ENCODE results near the gene MFSD2B. TPM values are rescaled to one million over a fixed set of nuclear protein-coding genes. Genes with fewer than 3 reads are reported as not detected.
A peak's percentile ranks its signal among the peaks of the same experiment; 100 is the strongest.
"Not testable (repeated sequence)": the region's sequence is repeated elsewhere in the genome, so short reads cannot be mapped to it uniquely, and the experiment has no call there.

MFSD2B gene
- total RNA-seq, 1 donor from 2014 or later, result 0.67 TPM

GRCh38 chr2:24016853-24017703 lies 7.2 kb downstream of the MFSD2B start:
- ATAC-seq (no peak), DNase-seq (ENCODE audit: low spot score) (no peak)
- intact Hi-C loops (cut with DNase I), result no loop called here

- ATAC-seq, result no peak
- intact Hi-C loops (cut with DNase I), result no loop called here
- DNase-seq (ENCODE audit: low spot score), result no peak
Measured at GRCh38 chr2:24017711-24018110, 7.8 kb downstream of the MFSD2B start.

GRCh38 chr2:24018241-24018640 lies 8.4 kb downstream of the MFSD2B start:
- ATAC-seq (no peak), DNase-seq (ENCODE audit: low spot score) (no peak)
- intact Hi-C loops (cut with DNase I), result no loop called here

- DNase-seq (ENCODE audit: low spot score), result no peak
- intact Hi-C loops (cut with DNase I), result no loop called here
- ATAC-seq, result no peak
Measured at GRCh38 chr2:24019729-24020128, 9.8 kb downstream of the MFSD2B start.

GRCh38 chr2:24020244-24020643 lies 10.4 kb downstream of the MFSD2B start:
- intact Hi-C loops (cut with DNase I), result no loop called here
- no peak for ATAC-seq
- DNase-seq (ENCODE audit: low spot score), result no peak

- no peak for DNase-seq (ENCODE audit: low spot score)
- peak; percentile 6 for ATAC-seq
- intact Hi-C loops (cut with DNase I), result no loop called here
Measured at GRCh38 chr2:24021122-24021998, 11.5 kb downstream of the MFSD2B start.

- ATAC-seq (no peak), DNase-seq (ENCODE audit: low spot score) (no peak)
- intact Hi-C loops (cut with DNase I), result no loop called here
Measured at GRCh38 chr2:24022324-24022974, 12.6 kb downstream of the MFSD2B start.

- intact Hi-C loops (cut with DNase I), result no loop called here
- ATAC-seq (no peak), DNase-seq (ENCODE audit: low spot score) (no peak)
Measured at GRCh38 chr2:24022975-24023575, 13.2 kb downstream of the MFSD2B start.

GRCh38 chr2:24024018-24024417 lies 14.1 kb downstream of the MFSD2B start:
- no peak for DNase-seq (ENCODE audit: low spot score)
- intact Hi-C loops (cut with DNase I), result no loop called here
- ATAC-seq, result peak; percentile 45

GRCh38 chr2:24024996-24025663 lies 15.2 kb downstream of the MFSD2B start:
- no peak for DNase-seq (ENCODE audit: low spot score)
- ATAC-seq, result no peak
- intact Hi-C loops (cut with DNase I), result no loop called here

GRCh38 chr2:24026233-24026632 lies 16.3 kb downstream of the MFSD2B start:
- intact Hi-C loops (cut with DNase I), result no loop called here
- ATAC-seq, result no peak
- no peak for DNase-seq (ENCODE audit: low spot score)

GRCh38 chr2:24038786-24039499 lies 29.1 kb downstream of the MFSD2B start:
- intact Hi-C loops (cut with DNase I), result no loop called here
- ATAC-seq, result no peak
- DNase-seq (ENCODE audit: low spot score), result no peak

GRCh38 chr2:24040511-24040910 lies 30.6 kb downstream of the MFSD2B start:
- DNase-seq (ENCODE audit: low spot score) (no peak), ATAC-seq (no peak)
- intact Hi-C loops (cut with DNase I), result no loop called here

GRCh38 chr2:24043133-24043532 lies 33.2 kb downstream of the MFSD2B start:
- intact Hi-C loops (cut with DNase I); DNase-seq (ENCODE audit: low spot score); ATAC-seq: not testable (repeated sequence)

- DNase-seq (ENCODE audit: low spot score) (no peak), ATAC-seq (no peak)
- intact Hi-C loops (cut with DNase I), result no loop called here
Measured at GRCh38 chr2:24045511-24046508, 35.9 kb downstream of the MFSD2B start.

GRCh38 chr2:24046599-24046929 lies 36.7 kb downstream of the MFSD2B start:
- DNase-seq (ENCODE audit: low spot score) (no peak), ATAC-seq (no peak)
- intact Hi-C loops (cut with DNase I), result no loop called here

All from sciatic nerve (tissue), 2 donors.